Neutrophil (primary cell): Measurements from ENCODE around the gene CCDC57.

ENCODE experiments used
- H3K27ac ChIP-seq: fragments of 200-600 bp; sonication (generic); 2 replicates; pipeline ENCODE4 v1.5.1; 2016; ENCODE audit warnings: mild to moderate bottlenecking, moderate library complexity
- H3K27me3 ChIP-seq: fragments of 200-600 bp; sonication (generic); 2 replicates; pipeline ENCODE4 v1.6.0; 2016; ENCODE audit warnings: mild to moderate bottlenecking
- H3K36me3 ChIP-seq: fragments of 200-600 bp; sonication (generic); 2 replicates; pipeline ENCODE4 v1.5.1; 2017
- H3K4me1 ChIP-seq, 2 experiments: fragments of 200-600 bp in 1 of 2; sonication (generic) in 1 of 2; 1 replicate in 1 of 2; 2 replicates in 1 of 2; pipeline versions ENCODE4 v1.5.1 to v1.6.1; 2013 to 2016; ENCODE audit warnings: low read depth in 1 of 2, low read length in 1 of 2, mild to moderate bottlenecking in 1 of 2, moderate library complexity in 1 of 2; ENCODE audit not compliant: control insufficient read depth in 1 of 2, insufficient read depth in 1 of 2
- H3K4me3 ChIP-seq, 2 experiments: fragments of 200-600 bp in 1 of 2; sonication (generic) in 1 of 2; 1 replicate in 1 of 2; 2 replicates in 1 of 2; pipeline ENCODE4 v1.5.1; 2013 to 2016; ENCODE audit warnings: low read depth in 1 of 2, low read length in 1 of 2, mild to moderate bottlenecking in 1 of 2, moderate library complexity in 1 of 2
- H3K9me3 ChIP-seq: fragments of 200-600 bp; sonication (generic); 2 replicates; pipeline ENCODE4 v1.5.1; 2016
- TF ChIP-seq, protein P1 (sequence below): fragments of 200-600 bp; sonication (generic); IDR thresholded peaks from 2 replicates; pipeline ENCODE4 v1.5.1; 2016; ENCODE audit warnings: antibody characterized with exemption

The CCDC57 gene

DNA sequence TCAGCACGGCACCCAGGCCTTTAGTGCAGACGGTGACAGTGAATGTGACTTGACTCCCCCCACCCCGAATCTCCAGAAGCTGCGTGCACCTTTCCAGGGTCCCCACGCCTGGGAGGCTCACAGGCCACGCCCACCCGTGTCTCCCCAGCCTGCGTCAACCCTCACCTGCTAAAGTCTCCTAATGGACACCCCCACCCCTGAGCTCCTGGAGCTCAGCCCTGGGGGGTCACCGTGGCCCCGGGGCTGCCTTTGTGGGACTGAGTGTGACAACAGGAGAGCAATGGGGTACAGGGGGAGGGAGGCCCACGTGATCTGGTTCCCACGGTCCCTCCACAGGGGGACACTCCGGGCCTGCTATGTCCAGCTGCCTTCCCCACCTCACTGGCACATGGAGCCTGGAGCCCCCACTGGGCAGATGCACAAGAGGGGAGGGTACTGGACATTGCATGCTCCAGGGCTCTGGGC, 107.2 kb downstream of the CCDC57 start:
- H3K4me1 ChIP-seq: peaks cover 26 to 39% of the 10 kb centered on the region in 2 experiments
- TF ChIP-seq, protein P1, sequence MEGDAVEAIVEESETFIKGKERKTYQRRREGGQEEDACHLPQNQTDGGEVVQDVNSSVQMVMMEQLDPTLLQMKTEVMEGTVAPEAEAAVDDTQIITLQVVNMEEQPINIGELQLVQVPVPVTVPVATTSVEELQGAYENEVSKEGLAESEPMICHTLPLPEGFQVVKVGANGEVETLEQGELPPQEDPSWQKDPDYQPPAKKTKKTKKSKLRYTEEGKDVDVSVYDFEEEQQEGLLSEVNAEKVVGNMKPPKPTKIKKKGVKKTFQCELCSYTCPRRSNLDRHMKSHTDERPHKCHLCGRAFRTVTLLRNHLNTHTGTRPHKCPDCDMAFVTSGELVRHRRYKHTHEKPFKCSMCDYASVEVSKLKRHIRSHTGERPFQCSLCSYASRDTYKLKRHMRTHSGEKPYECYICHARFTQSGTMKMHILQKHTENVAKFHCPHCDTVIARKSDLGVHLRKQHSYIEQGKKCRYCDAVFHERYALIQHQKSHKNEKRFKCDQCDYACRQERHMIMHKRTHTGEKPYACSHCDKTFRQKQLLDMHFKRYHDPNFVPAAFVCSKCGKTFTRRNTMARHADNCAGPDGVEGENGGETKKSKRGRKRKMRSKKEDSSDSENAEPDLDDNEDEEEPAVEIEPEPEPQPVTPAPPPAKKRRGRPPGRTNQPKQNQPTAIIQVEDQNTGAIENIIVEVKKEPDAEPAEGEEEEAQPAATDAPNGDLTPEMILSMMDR: no peak
- H3K27me3 ChIP-seq: no peaks in the 10 kb centered on the region
- H3K27ac ChIP-seq: peak overlapping the region; percentile 89
- no peaks in the 10 kb centered on the region for H3K9me3 ChIP-seq
- peak overlapping the region in 1 of 2 experiments; percentile 62 for H3K4me3 ChIP-seq
- no peaks in the 10 kb centered on the region for H3K36me3 ChIP-seq

DNA sequence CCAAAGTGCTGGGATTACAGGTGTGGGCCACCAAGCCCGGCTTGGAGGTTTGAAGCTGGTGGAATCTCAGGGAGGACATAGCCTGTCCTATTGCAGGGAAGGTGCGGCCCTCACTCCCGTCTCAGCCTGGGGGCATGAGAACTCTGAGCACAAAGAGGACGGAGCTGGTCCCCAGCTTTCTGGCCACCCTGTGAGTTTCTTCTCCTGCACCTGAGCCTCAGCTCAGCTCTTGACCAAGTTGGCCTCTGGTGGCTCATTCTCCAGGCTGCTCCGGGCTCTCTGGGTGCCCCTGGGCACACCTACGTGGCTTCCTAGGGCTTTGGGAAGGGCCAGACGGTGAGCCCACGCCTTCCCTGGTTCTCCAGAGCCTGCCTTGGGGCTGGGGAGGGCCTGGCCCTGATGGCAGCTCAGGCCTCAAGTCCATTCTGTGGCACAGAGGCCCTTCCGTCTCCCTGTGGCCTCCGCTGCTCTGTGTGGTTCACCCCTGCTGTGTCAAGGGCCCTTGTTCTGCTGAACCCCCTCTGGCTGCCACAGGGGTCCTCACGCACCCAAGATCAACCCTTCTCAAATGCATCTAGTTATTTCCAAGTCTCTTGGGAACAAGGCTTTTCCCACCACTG, 107.7 kb downstream of the CCDC57 start:
- Histone ChIP-seq H3K27ac (peak overlapping the region; percentile 89), H3K4me3 (no peak overlapping the region), H3K36me3 (no peaks in the 10 kb centered on the region), H3K9me3 (no peaks in the 10 kb centered on the region), H3K27me3 (no peaks in the 10 kb centered on the region), H3K4me1 (peaks cover 26 to 44% of the 10 kb centered on the region in 2 experiments)
- TF ChIP-seq, protein P1: no peak

DNA sequence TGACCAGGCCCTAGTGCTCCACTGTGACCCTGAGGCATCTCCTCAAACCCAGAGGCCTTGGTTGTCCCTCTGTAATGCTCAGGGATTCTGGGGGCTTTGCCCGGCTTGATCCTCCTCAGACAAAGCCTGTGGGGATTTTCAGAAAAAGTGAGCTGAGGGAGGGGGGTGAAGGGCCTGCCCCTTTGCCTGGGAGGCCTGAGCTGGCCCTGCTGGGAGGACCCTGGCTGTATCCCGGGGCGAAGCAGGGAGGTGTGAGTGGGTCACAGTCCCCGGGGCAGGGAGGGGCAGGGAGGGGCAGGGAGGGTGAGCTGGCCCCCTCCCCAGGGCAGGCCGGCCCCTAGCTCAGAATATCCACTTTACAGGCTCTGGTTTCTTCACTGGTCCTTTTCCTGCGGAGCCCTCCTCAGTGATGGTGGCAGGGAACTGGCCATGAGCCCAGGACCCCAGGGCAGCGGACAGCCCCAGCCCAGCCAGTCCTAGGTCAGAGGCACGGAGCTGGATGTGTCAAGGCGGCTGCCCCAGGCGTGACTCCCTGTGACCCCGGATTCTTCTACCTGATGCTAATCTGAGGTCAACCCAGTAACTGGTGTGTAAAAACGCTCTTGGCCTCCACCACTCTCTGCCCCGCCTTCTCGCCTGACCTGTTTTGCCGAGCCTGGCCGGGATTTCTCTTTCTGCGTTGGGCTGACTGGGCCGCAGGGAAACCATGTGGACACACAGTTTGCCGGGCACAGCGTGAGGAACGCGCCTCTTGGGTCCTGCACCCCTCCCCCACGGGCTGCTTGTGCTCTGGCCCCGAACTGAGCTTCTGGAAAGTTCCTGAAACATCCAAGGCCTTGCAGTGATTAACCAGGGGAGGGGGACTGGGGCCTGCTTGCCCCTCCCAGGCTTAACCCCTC, 108.8 kb downstream of the CCDC57 start:
- TF ChIP-seq, protein P1: no peak
- Histone ChIP-seq H3K9me3 (no peaks in the 10 kb centered on the region), H3K4me3 (no peak overlapping the region), H3K27me3 (no peaks in the 10 kb centered on the region), H3K36me3 (no peaks in the 10 kb centered on the region), H3K4me1 (peaks cover 37 to 55% of the 10 kb centered on the region in 2 experiments), H3K27ac (no peak overlapping the region)

DNA sequence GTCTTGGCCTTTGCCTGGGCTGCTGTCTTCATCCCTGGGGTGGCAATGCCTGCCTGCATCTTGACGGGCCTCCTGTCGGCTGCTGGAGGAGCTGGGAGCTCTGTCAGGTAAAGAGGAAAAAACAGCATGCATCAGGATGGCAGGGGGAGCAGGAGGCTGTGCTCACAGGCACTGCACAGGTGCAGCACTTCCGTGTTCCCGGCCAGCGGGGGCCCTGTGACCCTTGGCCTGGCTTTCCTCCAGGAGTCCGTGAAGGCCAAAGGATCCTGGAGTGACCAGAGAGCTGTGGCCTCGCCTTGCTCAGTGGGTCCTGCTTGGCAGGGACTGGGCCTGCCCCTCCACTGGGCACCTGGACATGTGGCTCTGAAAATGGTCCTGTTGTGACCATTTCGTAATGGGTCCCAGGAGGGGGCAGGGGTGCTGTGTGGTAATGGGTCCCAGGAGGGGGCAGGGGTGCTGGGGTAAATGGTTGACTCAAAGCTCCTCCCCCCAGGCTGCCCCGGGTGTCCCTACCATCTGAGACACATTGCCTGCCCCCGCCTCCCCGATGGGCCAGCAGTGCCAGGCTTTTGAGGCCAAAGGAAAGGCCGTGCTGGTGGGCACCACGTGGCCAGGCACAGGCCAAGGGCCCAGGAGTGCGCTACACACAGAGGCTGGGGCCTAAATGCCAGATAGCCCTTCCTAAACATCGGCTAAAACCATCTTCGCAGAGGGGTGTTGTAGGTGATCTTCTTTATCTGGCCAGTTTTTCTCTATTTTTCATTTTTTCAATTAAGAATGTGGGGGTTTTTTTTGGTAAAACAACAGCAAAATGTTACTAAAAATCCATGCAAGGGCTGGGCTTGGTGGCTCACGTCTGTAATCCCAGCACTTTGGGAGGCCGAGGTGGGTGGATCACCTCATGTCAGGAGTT, 110.6 kb downstream of the CCDC57 start:
- H3K27me3 ChIP-seq: peaks cover 8% of the 10 kb centered on the region
- TF ChIP-seq, protein P1: no peak
- peaks cover 39 to 57% of the 10 kb centered on the region in 2 experiments for H3K4me1 ChIP-seq
- no peak overlapping the region for H3K4me3 ChIP-seq
- no peaks in the 10 kb centered on the region for H3K36me3 ChIP-seq
- no peaks in the 10 kb centered on the region for H3K9me3 ChIP-seq
- H3K27ac ChIP-seq: no peak overlapping the region

DNA sequence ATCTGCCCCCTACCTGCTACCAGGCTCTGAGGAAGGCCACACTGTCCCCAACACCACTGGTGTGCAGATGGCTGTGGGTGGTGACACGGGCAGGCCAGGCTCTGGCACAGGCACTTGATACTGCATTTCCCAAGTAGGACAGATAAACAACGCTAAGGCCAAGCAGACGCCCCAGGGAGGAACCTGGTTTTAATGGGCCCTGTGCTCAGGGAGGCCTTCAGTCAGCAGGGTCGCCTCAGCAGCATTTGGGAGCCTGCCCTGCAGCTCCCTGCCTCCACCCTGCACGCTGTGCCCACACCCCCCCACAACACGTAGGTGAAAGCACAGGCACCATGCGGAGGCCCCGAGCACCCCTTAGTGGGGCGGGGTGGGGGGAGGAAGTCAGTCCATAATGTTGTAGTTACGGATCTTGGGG, 111.3 kb downstream of the CCDC57 start:
- no peak overlapping the region for H3K4me3 ChIP-seq
- H3K9me3 ChIP-seq: no peaks in the 10 kb centered on the region
- H3K27ac ChIP-seq: no peak overlapping the region
- TF ChIP-seq, protein P1: no peak
- H3K36me3 ChIP-seq: no peaks in the 10 kb centered on the region
- H3K27me3 ChIP-seq: peaks cover 15% of the 10 kb centered on the region
- peaks cover 38 to 54% of the 10 kb centered on the region in 2 experiments for H3K4me1 ChIP-seq
